Vagina (tissue), 2 donors: ENCODE measurements around the gene ASCC3.

ENCODE experiments used
- CTCF ChIP-seq, 3 experiments: fragments of 450-650 bp in 2 of 3; fragments of 200-600 bp in 1 of 3; sonication (generic) in 1 of 3; IDR thresholded peaks; one replicate each; pipeline ENCODE4 v1.5.1; 2017 to 2019; ENCODE audit warnings: antibody characterized with exemption in 3 of 3, mild to moderate bottlenecking in 2 of 3, moderate library complexity in 2 of 3
- POLR2A ChIP-seq, 2 donors: fragments of 450-650 bp; IDR thresholded peaks; one replicate each; pipeline ENCODE4 v1.6.1; 2017; ENCODE audit warnings: antibody characterized with exemption in 2 of 2, mild to moderate bottlenecking in 2 of 2, moderate library complexity in 2 of 2
- POLR2AphosphoS5 ChIP-seq, 2 donors: sonication (generic); formaldehyde crosslinking; IDR thresholded peaks; one replicate each; pipeline ENCODE4 v1.9.0; 2017; ENCODE audit warnings: antibody characterized with exemption in 2 of 2, mild to moderate bottlenecking in 2 of 2, low read depth in 1 of 2; ENCODE audit not compliant: insufficient read depth in 1 of 2

GRCh38 chr6:100465701-100466409 is 415.3 kb downstream of the ASCC3 start:
- TF ChIP-seq POLR2AphosphoS5 (IDR thresholded peaks at IDR 0.05; ENCODE audit: insufficient read depth in 1 of 2, low read depth in 1 of 2) (no peak), CTCF (IDR thresholded peaks at IDR 0.05) (no peak), POLR2A (IDR thresholded peaks at IDR 0.05) (no peak)
